Endometrial microvascular endothelial cells (primary cell): ENCODE results near the gene ACBD4. TPM values are rescaled to one million over a fixed set of nuclear protein-coding genes. Genes with fewer than 3 reads are reported as not detected.

Source experiments
- in situ Hi-C: cut with HindIII; loops from 2 replicates; pipeline ENCODE4 v1.10.0; 2017; ENCODE audit warnings: low sequenced_read_pairs, low pct_unique_long_range_greater_than_20kb; ENCODE audit errors: inconsistent ontology term
- total RNA-seq: library from RNA; depleted of rRNA; stranded (reverse); fragments of >200 nt; gene quantifications from one replicate; pipeline ENCODE4 v1.2.3, GENCODE V29; 2015; ENCODE audit errors: inconsistent ontology term

The ACBD4 gene
- total RNA-seq, 1 donor from 2014 or later = 17.4 TPM

GRCh38 chr17:45102856-45103255 lies 32.6 kb upstream of the ACBD4 start:
- in situ Hi-C loops = no loop called here

GRCh38 chr17:45103269-45103795 lies 32.2 kb upstream of the ACBD4 start:
- in situ Hi-C loops = no loop called here

- in situ Hi-C loops = no loop called here
Observed at GRCh38 chr17:45104029-45104428, 31.5 kb upstream of the ACBD4 start.

- in situ Hi-C loops = no loop called here
Observed at GRCh38 chr17:45104497-45104896, 31.0 kb upstream of the ACBD4 start.

GRCh38 chr17:45104907-45105624 lies 30.4 kb upstream of the ACBD4 start:
- in situ Hi-C loops = no loop called here

- in situ Hi-C loops = no loop called here
Observed at GRCh38 chr17:45106096-45106495, 29.4 kb upstream of the ACBD4 start.

- in situ Hi-C loops = no loop called here
Observed at GRCh38 chr17:45106582-45106981, 28.9 kb upstream of the ACBD4 start.

- in situ Hi-C loops = no loop called here
Observed at GRCh38 chr17:45107293-45108010, 28.0 kb upstream of the ACBD4 start.

GRCh38 chr17:45108051-45108450 lies 27.4 kb upstream of the ACBD4 start:
- in situ Hi-C loops = no loop called here

GRCh38 chr17:45108595-45109521 lies 26.6 kb upstream of the ACBD4 start:
- in situ Hi-C loops = no loop called here

- in situ Hi-C loops = no loop called here
Observed at GRCh38 chr17:45110676-45111611, 24.5 kb upstream of the ACBD4 start.

GRCh38 chr17:45111850-45112249 lies 23.6 kb upstream of the ACBD4 start:
- in situ Hi-C loops = no loop called here

GRCh38 chr17:45112559-45113423 lies 22.7 kb upstream of the ACBD4 start:
- in situ Hi-C loops = no loop called here

GRCh38 chr17:45113424-45113754 lies 22.1 kb upstream of the ACBD4 start:
- in situ Hi-C loops = no loop called here

GRCh38 chr17:45114117-45114932 lies 21.2 kb upstream of the ACBD4 start:
- in situ Hi-C loops = no loop called here

GRCh38 chr17:45115015-45115625 lies 20.4 kb upstream of the ACBD4 start:
- in situ Hi-C loops = no loop called here
